H9 (cell line): ENCODE data around the gene GRIK3. TPM values are rescaled to one million over a fixed set of nuclear protein-coding genes. Genes with fewer than 3 reads are reported as not detected.

Experiments used
- DNase-seq: peaks from one replicate; pipeline ENCODE4 v3.0.0-alpha.2; 2017
- H2AFZ ChIP-seq: one replicate; pipeline ENCODE4 v1.6.1; 2013; ENCODE audit warnings: mild to moderate bottlenecking, low read length, control low read depth, moderate library complexity
- H2AK5ac ChIP-seq: 2 replicates; pipeline ENCODE4 v1.6.1; 2013; ENCODE audit warnings: low read length, control low read depth, mixed read lengths; ENCODE audit not compliant: insufficient read length
- H2BK120ac ChIP-seq: one replicate; pipeline ENCODE4 v1.6.1; 2013; ENCODE audit warnings: low read depth, mild to moderate bottlenecking, low read length, control low read depth, inconsistent platforms; ENCODE audit not compliant: poor library complexity, severe bottlenecking
- H2BK12ac ChIP-seq: 2 replicates; pipeline ENCODE4 v1.6.1; 2013; ENCODE audit warnings: low read length, control low read depth, mixed read lengths, low read depth; ENCODE audit not compliant: insufficient read length
- H2BK15ac ChIP-seq: 2 replicates; pipeline ENCODE4 v1.6.1; 2013; ENCODE audit warnings: low read depth, low read length, control low read depth
- H2BK20ac ChIP-seq: one replicate; pipeline ENCODE4 v1.6.1; 2013; ENCODE audit warnings: low read depth, mild to moderate bottlenecking, low read length, control low read depth, inconsistent platforms; ENCODE audit not compliant: poor library complexity, severe bottlenecking
- H2BK5ac ChIP-seq: 2 replicates; pipeline ENCODE4 v1.6.1; 2013; ENCODE audit warnings: low read length, control low read depth, mixed read lengths; ENCODE audit not compliant: insufficient read length
- H3K14ac ChIP-seq: 2 replicates; pipeline ENCODE4 v1.6.1; 2013; ENCODE audit warnings: low read length, control low read depth; ENCODE audit not compliant: insufficient read depth
- H3K18ac ChIP-seq: 2 replicates; pipeline ENCODE4 v1.6.1; 2013; ENCODE audit warnings: low read depth, mild to moderate bottlenecking, mixed read lengths, low read length, control low read depth; ENCODE audit not compliant: insufficient read length
- H3K23ac ChIP-seq: 2 replicates; pipeline ENCODE4 v1.6.1; 2013; ENCODE audit warnings: low read length, control low read depth, mixed read lengths, low read depth; ENCODE audit not compliant: insufficient read length
- H3K23me2 ChIP-seq: 2 replicates; pipeline ENCODE4 v1.6.1; 2013; ENCODE audit warnings: low read depth, mild to moderate bottlenecking, mixed read lengths, low read length, control low read depth; ENCODE audit not compliant: insufficient read length, poor library complexity, severe bottlenecking
- H3K27ac ChIP-seq: 2 replicates; pipeline ENCODE4 v1.5.1; 2013; ENCODE audit warnings: low read length, control low read depth, mixed read lengths, low read depth; ENCODE audit not compliant: insufficient read length
- H3K27me3 ChIP-seq: 2 replicates; pipeline ENCODE4 v1.6.1; 2013; ENCODE audit warnings: low read length, control low read depth, inconsistent platforms; ENCODE audit not compliant: insufficient read depth
- H3K4ac ChIP-seq: 2 replicates; pipeline ENCODE4 v1.6.1; 2013; ENCODE audit warnings: low read depth, mild to moderate bottlenecking, control low read depth, inconsistent platforms, low read length, moderate library complexity
- H3K4me1 ChIP-seq: 2 replicates; pipeline ENCODE4 v1.6.1; 2013; ENCODE audit warnings: low read length, control low read depth, inconsistent platforms; ENCODE audit not compliant: insufficient read depth
- H3K4me2 ChIP-seq: 2 replicates; pipeline ENCODE4 v1.6.1; 2013; ENCODE audit warnings: low read length, control low read depth, mixed read lengths; ENCODE audit not compliant: insufficient read length, insufficient read depth
- H3K56ac ChIP-seq: 2 replicates; pipeline ENCODE4 v1.6.1; 2013; ENCODE audit warnings: low read depth, mild to moderate bottlenecking, mixed read lengths, low read length, control low read depth; ENCODE audit not compliant: insufficient read length
- H3K79me1 ChIP-seq: 2 replicates; pipeline ENCODE4 v1.6.1; 2013; ENCODE audit warnings: low read depth, mild to moderate bottlenecking, moderate library complexity, low read length, control low read depth, inconsistent platforms; ENCODE audit not compliant: insufficient read depth, poor library complexity, severe bottlenecking
- H3K79me2 ChIP-seq: 2 replicates; pipeline ENCODE4 v1.6.1; 2013; ENCODE audit warnings: low read length, control low read depth, inconsistent platforms; ENCODE audit not compliant: insufficient read depth
- H3K9ac ChIP-seq: 2 replicates; pipeline ENCODE4 v1.6.1; 2013; ENCODE audit warnings: low read length, control low read depth, mixed read lengths; ENCODE audit not compliant: insufficient read length; ENCODE audit errors: extremely low read depth
- H3K9me3 ChIP-seq: one replicate; pipeline ENCODE4 v1.6.1; 2013; ENCODE audit warnings: low read depth, low read length, inconsistent platforms; ENCODE audit not compliant: control insufficient read depth
- H3T11ph ChIP-seq: one replicate; pipeline ENCODE4 v1.6.1; 2013; ENCODE audit warnings: mild to moderate bottlenecking, low read length, control low read depth, inconsistent platforms
- H4K20me1 ChIP-seq: one replicate; pipeline ENCODE4 v1.6.1; 2013; ENCODE audit not compliant: control insufficient read depth, insufficient read length, insufficient read depth
- H4K5ac ChIP-seq: 2 replicates; pipeline ENCODE4 v1.6.1; 2013; ENCODE audit warnings: low read depth, mild to moderate bottlenecking, mixed read lengths, low read length, control low read depth; ENCODE audit not compliant: insufficient read length
- H4K8ac ChIP-seq: replicated peaks from 2 replicates; pipeline ENCODE4 v1.6.1; 2013; ENCODE audit warnings: low read length, control low read depth, mixed read lengths, low read depth; ENCODE audit not compliant: insufficient read length
- H4K91ac ChIP-seq: 2 replicates; pipeline ENCODE4 v1.6.1; 2013; ENCODE audit warnings: low read depth, mild to moderate bottlenecking, moderate library complexity, mixed read lengths, low read length, control low read depth; ENCODE audit not compliant: insufficient read length
- H3K27ac Mint-ChIP-seq, 3 experiments: 2 replicates in 2 of 3; 3 replicates in 1 of 3; pipeline ENCODE4 v1.8.0; 2020 to 2021; ENCODE audit warnings: mixed read lengths in 3 of 3, mild to moderate bottlenecking in 1 of 3, moderate library complexity in 1 of 3
- H3K27me3 Mint-ChIP-seq: 2 replicates; pipeline ENCODE4 v1.8.0; 2021; ENCODE audit warnings: low read depth, mild to moderate bottlenecking, moderate library complexity, mixed read lengths
- H3K36me3 Mint-ChIP-seq, 3 experiments: 2 replicates in 2 of 3; 3 replicates in 1 of 3; pipeline ENCODE4 v1.8.0; 2020 to 2021; ENCODE audit warnings: low read depth in 3 of 3, mixed read lengths in 3 of 3; ENCODE audit not compliant: insufficient read depth in 1 of 3
- H3K4me1 Mint-ChIP-seq, 2 experiments: 2 replicates each; pipeline ENCODE4 v1.8.0; 2020; ENCODE audit warnings: mixed read lengths in 2 of 2
- H3K4me3 Mint-ChIP-seq, 2 experiments: 2 replicates in 1 of 2; 3 replicates in 1 of 2; pipeline ENCODE4 v1.8.0; 2020 to 2021; ENCODE audit warnings: mild to moderate bottlenecking in 2 of 2, mixed read lengths in 2 of 2, moderate library complexity in 1 of 2
- H3K9me3 Mint-ChIP-seq, 2 experiments: 2 replicates in 1 of 2; 3 replicates in 1 of 2; pipeline ENCODE4 v1.8.0; 2020; ENCODE audit warnings: mild to moderate bottlenecking in 2 of 2, mixed read lengths in 2 of 2, moderate library complexity in 1 of 2
- WGBS: extraction: QIAGEN DNeasy Blood & Tissue Kit; methylation state at CpG from one replicate; pipeline ENCODE4 v1.1.7; 2013; ENCODE audit warnings: missing lambda C conversion rate, low lambda C conversion rate, mixed read lengths; ENCODE audit not compliant: insufficient read length; ENCODE audit errors: extremely low coverage; 5-methylcytosine and 5-hydroxymethylcytosine counted together
- total RNA-seq: library from RNA; stranded (reverse); gene quantifications from 2 replicates; pipeline ENCODE4 v1.2.1, GENCODE V29; 2021
- TF ChIP-seq, protein P1 (sequence below): fragments of 200-600 bp; sonication (generic); conservative IDR thresholded peaks from 3 replicates; pipeline ENCODE4 v1.8.0; 2021; ENCODE audit warnings: antibody characterized with exemption, mild to moderate bottlenecking

GRIK3 gene
- total RNA-seq, 1 experiment from 2014 or later: 1.7 TPM

DNA sequence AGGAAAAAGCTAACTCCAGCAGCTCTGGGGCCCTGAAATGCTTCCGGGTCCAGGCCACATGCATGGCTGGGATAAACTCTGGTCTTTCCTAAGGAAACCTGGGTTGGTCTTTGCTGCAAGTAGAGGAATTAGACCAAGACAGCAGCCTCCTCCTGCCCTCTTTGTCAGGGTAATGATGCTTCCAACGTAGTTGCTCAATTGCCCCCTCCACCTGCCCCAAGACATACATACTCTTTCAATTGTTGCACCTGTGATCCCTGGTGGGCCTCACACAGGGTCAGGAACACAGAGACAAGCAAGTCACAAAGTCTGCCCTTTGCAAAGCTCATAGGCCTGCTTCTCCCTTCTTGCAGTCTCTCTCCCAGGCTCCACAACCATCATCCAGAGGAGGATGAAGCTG is 41.9 kb upstream of the GRIK3 start:
- no peak for DNase-seq
- no peak overlapping the region for H3K27ac ChIP-seq
- H3K4me1 ChIP-seq: no peaks in the 10 kb centered on the region; the same call in 1 of the 2 replicates
- H4K91ac ChIP-seq: no peak overlapping the region
- no peak overlapping the region for H2BK20ac ChIP-seq
- no peak overlapping the region for H2BK12ac ChIP-seq
- no peak overlapping the region for H2AK5ac ChIP-seq
- no peaks in the 10 kb centered on the region for H3K9me3 ChIP-seq
- Mint-ChIP-seq H3K36me3 (peaks cover 0 to 7% (median 0%) of the 10 kb centered on the region in 3 experiments; a peak in 2 of 7 replicates), H3K27ac (peak overlapping the region in 2 of 3 experiments; percentile 20 to 36; a peak in 2 of 7 replicates), H3K9me3 (peaks cover 7 to 11% of the 10 kb centered on the region in 2 experiments), H3K27me3 (peaks cover 15% of the 10 kb centered on the region), H3K4me3 (0 out of 5 replicates have a peak overlapping the region, but pooled peaks of 1 of the 2 experiments have one; percentile 24), H3K4me1 (peaks cover 19 to 25% of the 10 kb centered on the region in 2 experiments)
- H3K14ac ChIP-seq: no peak overlapping the region; the same call in 1 of the 2 replicates
- H3K23me2 ChIP-seq: no peaks in the 10 kb centered on the region
- no peak overlapping the region for H2BK120ac ChIP-seq
- H3K27me3 ChIP-seq: no peaks in the 10 kb centered on the region
- no peak overlapping the region for H3K9ac ChIP-seq
- no peak overlapping the region for H3K18ac ChIP-seq
- H4K5ac ChIP-seq: no peak overlapping the region
- H2AFZ ChIP-seq: no peak overlapping the region
- H3T11ph ChIP-seq: no peak overlapping the region
- H3K4ac ChIP-seq: no peak overlapping the region
- H4K20me1 ChIP-seq: no peaks in the 10 kb centered on the region
- no peak overlapping the region for H3K56ac ChIP-seq
- no peak overlapping the region for H3K4me2 ChIP-seq
- WGBS: no CpG with 5 or more reads among the region's 2 CpGs
- no peak overlapping the region for H2BK15ac ChIP-seq
- H3K79me1 ChIP-seq: no peaks in the 10 kb centered on the region
- H3K23ac ChIP-seq: no peak overlapping the region
- no peaks in the 10 kb centered on the region for H3K79me2 ChIP-seq
- H4K8ac ChIP-seq: no peak overlapping the region
- no peak overlapping the region for H2BK5ac ChIP-seq
- TF ChIP-seq, protein P1, sequence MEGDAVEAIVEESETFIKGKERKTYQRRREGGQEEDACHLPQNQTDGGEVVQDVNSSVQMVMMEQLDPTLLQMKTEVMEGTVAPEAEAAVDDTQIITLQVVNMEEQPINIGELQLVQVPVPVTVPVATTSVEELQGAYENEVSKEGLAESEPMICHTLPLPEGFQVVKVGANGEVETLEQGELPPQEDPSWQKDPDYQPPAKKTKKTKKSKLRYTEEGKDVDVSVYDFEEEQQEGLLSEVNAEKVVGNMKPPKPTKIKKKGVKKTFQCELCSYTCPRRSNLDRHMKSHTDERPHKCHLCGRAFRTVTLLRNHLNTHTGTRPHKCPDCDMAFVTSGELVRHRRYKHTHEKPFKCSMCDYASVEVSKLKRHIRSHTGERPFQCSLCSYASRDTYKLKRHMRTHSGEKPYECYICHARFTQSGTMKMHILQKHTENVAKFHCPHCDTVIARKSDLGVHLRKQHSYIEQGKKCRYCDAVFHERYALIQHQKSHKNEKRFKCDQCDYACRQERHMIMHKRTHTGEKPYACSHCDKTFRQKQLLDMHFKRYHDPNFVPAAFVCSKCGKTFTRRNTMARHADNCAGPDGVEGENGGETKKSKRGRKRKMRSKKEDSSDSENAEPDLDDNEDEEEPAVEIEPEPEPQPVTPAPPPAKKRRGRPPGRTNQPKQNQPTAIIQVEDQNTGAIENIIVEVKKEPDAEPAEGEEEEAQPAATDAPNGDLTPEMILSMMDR: no peak
